MCF 10A (cell line): ENCODE data around the gene NAT10. TPM values are rescaled to one million over a fixed set of nuclear protein-coding genes. Genes with fewer than 3 reads are reported as not detected.
A peak's percentile ranks its signal among the peaks of the same experiment; 100 is the strongest.

Experiments
- BruUV-seq: library from RNA; stranded (reverse); fragments of 400-500 nt; replicated peaks from 2 replicates; lab custom pipeline; 2021; lab: Mats Ljungman, UMichigan
- CTCF ChIA-PET: fragments of 300-600 bp; sonication (Branson Sonifier 250); formaldehyde crosslinking; extraction: SDS; loops from one replicate; lab custom pipeline; 2021; ENCODE audit warnings: antibody characterized with exemption, inconsistent platforms; lab: Yijun Ruan, JAX
- POLR2A ChIA-PET: fragments of 300-600, 350-650 bp; sonication (Branson Sonifier 250); formaldehyde crosslinking; extraction: SDS; loops from one replicate; lab custom pipeline; 2020; ENCODE audit warnings: antibody characterized with exemption, inconsistent platforms; lab: Yijun Ruan, JAX
- DNase-seq: peaks from one replicate; pipeline ENCODE4 v3.0.0-alpha.2; 2018; ENCODE audit not compliant: unreplicated experiment
- H3K27ac Mint-ChIP-seq: one replicate; pipeline ENCODE4 v1.8.0; 2022; ENCODE audit warnings: mild to moderate bottlenecking, low read depth, mixed read lengths; ENCODE audit not compliant: unreplicated experiment
- H3K27me3 Mint-ChIP-seq: one replicate; pipeline ENCODE4 v1.8.0; 2022; ENCODE audit warnings: mixed read lengths; ENCODE audit not compliant: insufficient read depth, unreplicated experiment
- H3K36me3 Mint-ChIP-seq: one replicate; pipeline ENCODE4 v1.8.0; 2022; ENCODE audit warnings: mild to moderate bottlenecking, moderate library complexity, mixed read lengths; ENCODE audit not compliant: insufficient read depth, unreplicated experiment
- H3K4me1 Mint-ChIP-seq: one replicate; pipeline ENCODE4 v1.8.0; 2022; ENCODE audit warnings: mixed read lengths; ENCODE audit not compliant: insufficient read depth, unreplicated experiment
- H3K4me3 Mint-ChIP-seq: one replicate; pipeline ENCODE4 v1.8.0; 2022; ENCODE audit warnings: mild to moderate bottlenecking, moderate library complexity, mixed read lengths; ENCODE audit not compliant: unreplicated experiment
- H3K9me3 Mint-ChIP-seq: one replicate; pipeline ENCODE4 v1.8.0; 2022; ENCODE audit warnings: mixed read lengths; ENCODE audit not compliant: unreplicated experiment
- intact Hi-C: fragments of 100-400 bp; cut with micrococcal nuclease; formaldehyde crosslinking; loops from 2 replicates; pipeline ENCODE4 v1.14.1; 2022
- total RNA-seq: library from RNA; stranded (reverse); gene quantifications from 2 replicates; pipeline ENCODE4 v1.2.3, GENCODE V29; 2022
- TF ChIP-seq, protein P1 (sequence below): fragments of 200-600 bp; IDR thresholded peaks from one replicate; pipeline ENCODE4 v1.8.0; 2022; ENCODE audit warnings: antibody characterized with exemption, mild to moderate bottlenecking; ENCODE audit not compliant: unreplicated experiment

NAT10 gene
- total RNA-seq, 1 experiment from 2014 or later, result 89.5 TPM

DNA sequence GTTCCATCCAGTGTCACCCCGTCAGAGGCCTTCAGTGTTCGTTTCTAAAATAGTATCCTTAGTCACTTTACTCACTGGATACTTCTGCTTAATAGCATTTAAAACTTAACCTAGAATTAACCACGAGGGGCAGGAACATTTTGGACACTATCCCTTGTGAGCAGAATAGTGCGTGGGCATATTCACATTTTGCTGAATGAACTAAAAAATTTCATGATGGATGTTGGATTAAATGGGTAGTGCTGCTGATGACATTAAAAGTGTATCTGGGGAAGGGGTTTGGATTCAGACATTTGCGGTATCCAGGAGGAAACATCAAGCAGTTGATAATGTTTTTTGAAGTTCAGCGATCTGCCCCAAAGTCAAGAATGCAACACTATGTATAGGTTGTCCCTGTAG lies 750 bp upstream of the NAT10 start:
- Mint-ChIP-seq H3K4me1 (peaks cover 20% of the 10 kb centered on the region), H3K27ac (peak overlapping the region; percentile 96), H3K4me3 (peak overlapping the region; percentile 97), H3K9me3 (no peaks in the 10 kb centered on the region), H3K36me3 (peaks cover 68% of the 10 kb centered on the region), H3K27me3 (no peaks in the 10 kb centered on the region)
- TF ChIP-seq, protein P1, sequence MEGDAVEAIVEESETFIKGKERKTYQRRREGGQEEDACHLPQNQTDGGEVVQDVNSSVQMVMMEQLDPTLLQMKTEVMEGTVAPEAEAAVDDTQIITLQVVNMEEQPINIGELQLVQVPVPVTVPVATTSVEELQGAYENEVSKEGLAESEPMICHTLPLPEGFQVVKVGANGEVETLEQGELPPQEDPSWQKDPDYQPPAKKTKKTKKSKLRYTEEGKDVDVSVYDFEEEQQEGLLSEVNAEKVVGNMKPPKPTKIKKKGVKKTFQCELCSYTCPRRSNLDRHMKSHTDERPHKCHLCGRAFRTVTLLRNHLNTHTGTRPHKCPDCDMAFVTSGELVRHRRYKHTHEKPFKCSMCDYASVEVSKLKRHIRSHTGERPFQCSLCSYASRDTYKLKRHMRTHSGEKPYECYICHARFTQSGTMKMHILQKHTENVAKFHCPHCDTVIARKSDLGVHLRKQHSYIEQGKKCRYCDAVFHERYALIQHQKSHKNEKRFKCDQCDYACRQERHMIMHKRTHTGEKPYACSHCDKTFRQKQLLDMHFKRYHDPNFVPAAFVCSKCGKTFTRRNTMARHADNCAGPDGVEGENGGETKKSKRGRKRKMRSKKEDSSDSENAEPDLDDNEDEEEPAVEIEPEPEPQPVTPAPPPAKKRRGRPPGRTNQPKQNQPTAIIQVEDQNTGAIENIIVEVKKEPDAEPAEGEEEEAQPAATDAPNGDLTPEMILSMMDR, result no peak
- peak; percentile 4 for DNase-seq
- CTCF ChIA-PET, result interaction anchor here (0.5 to 1.0 kb wide), 2 partner anchors 9 to 184 kb away, joined by 3 read pairs; no protein-coding TSS in a partner anchor
- intact Hi-C loops, result loop anchor here (1.0 to 2.0 kb wide), 3 partner anchors 52 to 255 kb away; no protein-coding TSS in a partner anchor
- POLR2A ChIA-PET, result interaction anchor here (0.6 to 4.3 kb wide), 22 partner anchors 9 to 337 kb away, joined by 3 to 51 read pairs (median 5); partner anchors contain the start of genes ABTB2 and CAPRIN1
- BruUV-seq, result no TSS peak

DNA sequence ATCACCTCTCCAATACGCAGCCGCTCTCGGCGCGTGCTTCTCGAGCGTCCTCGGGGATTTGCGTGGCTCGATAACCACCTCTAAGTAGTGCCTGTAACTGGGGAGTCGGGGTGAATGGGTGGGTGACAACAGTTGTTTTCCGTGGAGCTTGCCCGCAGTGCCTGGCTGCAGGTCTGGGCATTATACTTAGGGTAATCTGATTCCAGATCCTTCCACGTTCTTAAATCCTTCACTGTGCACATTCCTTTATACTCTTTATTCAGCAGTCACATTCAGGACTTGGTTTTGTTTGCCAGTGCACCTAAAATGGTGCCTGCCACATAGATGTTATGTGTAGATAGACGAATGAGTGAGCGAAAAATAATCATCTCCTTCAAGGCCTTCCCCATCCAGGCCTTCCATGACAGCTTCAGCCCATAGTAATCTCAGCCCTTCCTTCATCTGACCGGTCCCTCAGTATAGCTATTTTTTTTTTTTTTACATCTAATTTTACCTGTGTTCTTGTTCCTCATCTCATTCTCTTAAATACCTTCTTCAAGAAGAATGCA lies 602 bp downstream of the NAT10 start:
- BruUV-seq, result TSS peak; percentile 38
- TF ChIP-seq, protein P1, result no peak
- Mint-ChIP-seq H3K4me1 (peaks cover 25% of the 10 kb centered on the region), H3K36me3 (peaks cover 75% of the 10 kb centered on the region), H3K4me3 (peak overlapping the region; percentile 97), H3K27ac (peak overlapping the region; percentile 96), H3K9me3 (no peaks in the 10 kb centered on the region), H3K27me3 (no peaks in the 10 kb centered on the region)
- DNase-seq, result no peak
- ChIA-PET CTCF (interaction anchor here (0.6 to 2.1 kb wide), 10 partner anchors 15 to 277 kb away, joined by 3 to 7 read pairs (median 4); no protein-coding TSS in a partner anchor), POLR2A (interaction anchor here (0.6 to 4.3 kb wide), 28 partner anchors 9 to 810 kb away, joined by 3 to 51 read pairs (median 5); partner anchors contain the start of genes ABTB2 and CAPRIN1)
- intact Hi-C loops, result loop anchor here (1.0 to 2.0 kb wide), 3 partner anchors 53 to 253 kb away; no protein-coding TSS in a partner anchor

- no TSS peak for BruUV-seq
- ChIA-PET CTCF (interaction anchor here (1.0 kb wide), 1 partner anchor 12 kb away, joined by 3 read pairs; no protein-coding TSS in a partner anchor), POLR2A (no interaction called here)
- DNase-seq, result no peak
- no peaks in the 10 kb centered on the region for H3K27me3 Mint-ChIP-seq
- H3K4me3 Mint-ChIP-seq, result no peak overlapping the region
- H3K27ac Mint-ChIP-seq, result no peak overlapping the region
- TF ChIP-seq, protein P1, result no peak
- H3K36me3 Mint-ChIP-seq, result peaks cover 90% of the 10 kb centered on the region
- peaks cover 12% of the 10 kb centered on the region for H3K4me1 Mint-ChIP-seq
- intact Hi-C loops, result no loop called here
- H3K9me3 Mint-ChIP-seq, result no peaks in the 10 kb centered on the region
Observed at GRCh38 chr11:34111722-34112270, 6.4 kb downstream of the NAT10 start.

DNA sequence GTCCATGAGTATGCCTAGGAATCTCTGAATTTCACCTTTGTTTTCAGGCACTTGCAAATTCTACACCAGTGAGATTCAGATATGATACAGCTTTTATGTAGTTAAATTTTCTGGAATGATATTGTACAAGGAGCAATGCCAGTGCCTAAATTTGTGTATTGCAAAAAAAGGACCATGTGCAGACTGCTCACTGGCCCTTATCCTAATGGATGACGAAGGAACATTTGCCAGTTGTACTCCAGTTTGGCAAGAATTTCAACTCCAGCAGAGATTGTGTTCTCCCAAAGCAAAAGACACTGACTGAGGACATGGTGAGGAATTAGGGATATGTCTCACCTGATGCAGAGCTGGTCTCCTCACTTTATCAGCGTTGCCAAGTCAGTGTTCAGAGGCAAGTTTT lies 8.6 kb downstream of the NAT10 start:
- H3K4me1 Mint-ChIP-seq, result peaks cover 12% of the 10 kb centered on the region
- no peak overlapping the region for H3K27ac Mint-ChIP-seq
- TF ChIP-seq, protein P1, result no peak
- intact Hi-C loops, result no loop called here
- BruUV-seq, result no TSS peak
- DNase-seq, result no peak
- ChIA-PET POLR2A (interaction anchor here (0.9 to 1.1 kb wide), 3 partner anchors 12 to 311 kb away, joined by 3 to 4 read pairs (median 4); no protein-coding TSS in a partner anchor), CTCF (interaction anchor here (0.6 kb wide), 1 partner anchor 102 kb away, joined by 3 read pairs; no protein-coding TSS in a partner anchor)
- H3K36me3 Mint-ChIP-seq, result peaks cover 96% of the 10 kb centered on the region
- H3K9me3 Mint-ChIP-seq, result no peaks in the 10 kb centered on the region
- no peaks in the 10 kb centered on the region for H3K27me3 Mint-ChIP-seq
- H3K4me3 Mint-ChIP-seq, result no peak overlapping the region
